Measurements from ENCODE around the gene DHX8. TPM values are rescaled to one million over a fixed set of nuclear protein-coding genes. Genes with fewer than 3 reads are reported as not detected.

The DHX8 gene
- polyA plus RNA-seq, 1 of the 3 experiments (the other 2 are of a cell fraction) = 31.3 TPM

- Histone ChIP-seq H3K9ac (no peak overlapping the region), H3K27me3 (ENCODE audit: insufficient read depth) (no peaks in the 10 kb centered on the region), H3K4me1 (ENCODE audit: control insufficient read depth in 1 of 2, insufficient read depth in 2 of 2, low read depth in 1 of 2, low read length in 1 of 2) (no peaks in the 10 kb centered on the region), H2AFZ (ENCODE audit: low read depth) (no peak overlapping the region), H3K79me2 (ENCODE audit: insufficient read depth) (no peaks in the 10 kb centered on the region), H3K27ac (ENCODE audit: low read depth in 2 of 2, low read length in 1 of 2) (no peak overlapping the region), H3F3A (replicated peaks; ENCODE audit: insufficient read depth) (no peaks in the 10 kb centered on the region), H4K20me1 (ENCODE audit: insufficient read depth) (no peaks in the 10 kb centered on the region), H3K36me3 (replicated peaks in 1 of 2; ENCODE audit: control insufficient read depth in 1 of 2, insufficient read depth in 2 of 2, low read length in 1 of 2) (no peaks in the 10 kb centered on the region), H3K9me2 (no peaks in the 10 kb centered on the region), H3K4me3 (ENCODE audit: low read depth in 2 of 2, low read length in 1 of 2) (no peak overlapping the region), H3K4me2 (no peak overlapping the region), H3K9me3 (no peaks in the 10 kb centered on the region)
- ChIA-PET POLR2A (interaction anchor here (1.0 kb wide), 1 partner anchor 14 kb away, joined by 4 read pairs; no protein-coding TSS in a partner anchor), CTCF (interaction anchor here (0.9 to 3.2 kb wide), 2 partner anchors 75 to 115 kb away, joined by 3 to 13 read pairs; partner anchors contain the start of gene DHX8)
- WGBS (ENCODE audit: low lambda C conversion rate) = 88% methylated on average over 5 of the region's 5 CpGs
- DNase-seq = no peak
- TF ChIP-seq EP300 (IDR thresholded peaks at IDR 0.05; ENCODE audit: borderline replicate concordance in 1 of 2, low read depth in 1 of 2, low read length in 1 of 2) = no peak
- no peak for TF ChIP-seq RXRA (IDR thresholded peaks at IDR 0.05; ENCODE audit: borderline replicate concordance, low read depth)
- TF ChIP-seq, protein P1, sequence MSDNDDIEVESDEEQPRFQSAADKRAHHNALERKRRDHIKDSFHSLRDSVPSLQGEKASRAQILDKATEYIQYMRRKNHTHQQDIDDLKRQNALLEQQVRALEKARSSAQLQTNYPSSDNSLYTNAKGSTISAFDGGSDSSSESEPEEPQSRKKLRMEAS (IDR thresholded peaks at IDR 0.05; ENCODE audit: low read depth) = no peak
- no peak for TF ChIP-seq NRF1 (IDR thresholded peaks at IDR 0.05; ENCODE audit: low read depth, low read length)
- no peak for TF ChIP-seq POLR2AphosphoS5 (IDR thresholded peaks at IDR 0.05; ENCODE audit: low read depth, low read length)
- TF ChIP-seq MXI1 (IDR thresholded peaks at IDR 0.05; ENCODE audit: low read depth, low read length) = no peak
- no peak for TF ChIP-seq RAD21 (IDR thresholded peaks at IDR 0.05; ENCODE audit: low read length)
- no peak for TF ChIP-seq RCOR1 (IDR thresholded peaks at IDR 0.05; ENCODE audit: low read length)
- no peak for TF ChIP-seq NFIC (IDR thresholded peaks at IDR 0.05; ENCODE audit: borderline replicate concordance)
- TF ChIP-seq EZH2phosphoT487 (IDR thresholded peaks at IDR 0.05; ENCODE audit: borderline replicate concordance, low read depth) = no peak
- TF ChIP-seq, protein P2, sequence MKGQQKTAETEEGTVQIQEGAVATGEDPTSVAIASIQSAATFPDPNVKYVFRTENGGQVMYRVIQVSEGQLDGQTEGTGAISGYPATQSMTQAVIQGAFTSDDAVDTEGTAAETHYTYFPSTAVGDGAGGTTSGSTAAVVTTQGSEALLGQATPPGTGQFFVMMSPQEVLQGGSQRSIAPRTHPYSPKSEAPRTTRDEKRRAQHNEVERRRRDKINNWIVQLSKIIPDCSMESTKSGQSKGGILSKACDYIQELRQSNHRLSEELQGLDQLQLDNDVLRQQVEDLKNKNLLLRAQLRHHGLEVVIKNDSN (IDR thresholded peaks at IDR 0.05; ENCODE audit: borderline replicate concordance, low read depth) = no peak
- TF ChIP-seq SIN3A (IDR thresholded peaks at IDR 0.05; ENCODE audit: borderline replicate concordance, low read depth, low read length) = no peak
- TF ChIP-seq YY1 (IDR thresholded peaks at IDR 0.05; ENCODE audit: low read depth) = no peak
- TF ChIP-seq, protein P3, sequence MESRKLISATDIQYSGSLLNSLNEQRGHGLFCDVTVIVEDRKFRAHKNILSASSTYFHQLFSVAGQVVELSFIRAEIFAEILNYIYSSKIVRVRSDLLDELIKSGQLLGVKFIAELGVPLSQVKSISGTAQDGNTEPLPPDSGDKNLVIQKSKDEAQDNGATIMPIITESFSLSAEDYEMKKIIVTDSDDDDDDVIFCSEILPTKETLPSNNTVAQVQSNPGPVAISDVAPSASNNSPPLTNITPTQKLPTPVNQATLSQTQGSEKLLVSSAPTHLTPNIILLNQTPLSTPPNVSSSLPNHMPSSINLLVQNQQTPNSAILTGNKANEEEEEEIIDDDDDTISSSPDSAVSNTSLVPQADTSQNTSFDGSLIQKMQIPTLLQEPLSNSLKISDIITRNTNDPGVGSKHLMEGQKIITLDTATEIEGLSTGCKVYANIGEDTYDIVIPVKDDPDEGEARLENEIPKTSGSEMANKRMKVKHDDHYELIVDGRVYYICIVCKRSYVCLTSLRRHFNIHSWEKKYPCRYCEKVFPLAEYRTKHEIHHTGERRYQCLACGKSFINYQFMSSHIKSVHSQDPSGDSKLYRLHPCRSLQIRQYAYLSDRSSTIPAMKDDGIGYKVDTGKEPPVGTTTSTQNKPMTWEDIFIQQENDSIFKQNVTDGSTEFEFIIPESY (IDR thresholded peaks at IDR 0.05; ENCODE audit: borderline replicate concordance, low read depth) = no peak
- no peak for TF ChIP-seq FOSL2 (IDR thresholded peaks at IDR 0.05; ENCODE audit: borderline replicate concordance, low read depth)
These were observed 75.0 kb downstream of the DHX8 start for GRCh38 chr17:43558805-43559160.

Data from SK-N-SH (cell line).